Sigmoid colon (tissue), 7 donors: ENCODE measurements around the gene PLOD2. TPM values are rescaled to one million over a fixed set of nuclear protein-coding genes. Genes with fewer than 3 reads are reported as not detected.

Experiments
- DNase-seq: peaks from one replicate; pipeline ENCODE4 v3.0.0-alpha.2; 2019
- H3K27ac ChIP-seq, 4 donors: fragments of 200-600 bp; sonication (generic); one replicate each; pipeline ENCODE4 v1.5.1; 2016 to 2019; ENCODE audit warnings: mild to moderate bottlenecking in 1 of 4
- H3K27me3 ChIP-seq, 3 donors: fragments of 200-600 bp; sonication (generic); one replicate each; pipeline ENCODE4 v1.5.1; 2019; ENCODE audit warnings: mild to moderate bottlenecking in 1 of 3
- H3K36me3 ChIP-seq, 4 donors: fragments of 200-600 bp; sonication (generic); one replicate each; pipeline ENCODE4 v1.5.1; 2016 to 2019
- H3K4me1 ChIP-seq, 4 donors: fragments of 200-600 bp; sonication (generic); one replicate each; pipeline ENCODE4 v1.5.1; 2017 to 2019
- H3K4me3 ChIP-seq, 4 donors: fragments of 200-600 bp; sonication (generic); one replicate each; pipeline ENCODE4 v1.5.1; 2017 to 2019; ENCODE audit warnings: mild to moderate bottlenecking in 2 of 4, moderate library complexity in 1 of 4
- H3K9me3 ChIP-seq, 4 donors: fragments of 200-600 bp in 3 of 4; sonication (generic) in 3 of 4; one replicate each; pipeline versions ENCODE4 v1.5.1 to v1.6.1; 2013 to 2019
- EP300 ChIP-seq, 4 donors: sonication (generic); formaldehyde crosslinking; IDR thresholded peaks; one replicate each; pipeline ENCODE4 v1.6.1; 2017; ENCODE audit warnings: antibody characterized with exemption in 4 of 4
- POLR2A ChIP-seq, 2 donors: fragments of 450-650 bp; IDR thresholded peaks; one replicate each; pipeline ENCODE4 v1.6.1; 2016; ENCODE audit warnings: antibody characterized with exemption in 2 of 2, mild to moderate bottlenecking in 2 of 2, moderate library complexity in 2 of 2
- POLR2AphosphoS5 ChIP-seq, 4 donors: sonication (generic); formaldehyde crosslinking; IDR thresholded peaks; one replicate each; pipeline ENCODE4 v1.6.1; 2017; ENCODE audit warnings: antibody characterized with exemption in 4 of 4
- WGBS, 2 donors: extraction: QIAGEN DNeasy Blood & Tissue Kit; methylation state at CpG; one replicate each; pipeline ENCODE4 v1.1.7; 2013; 5-methylcytosine and 5-hydroxymethylcytosine counted together
- intact Hi-C: fragments of 100-400 bp; cut with DNase I; formaldehyde crosslinking; loops from one replicate; pipeline ENCODE4 v1.15.1; 2023
- polyA plus RNA-seq, 3 donors: library from polyadenylated mRNA; stranded (reverse); fragments of 200-250 nt; gene quantifications; one replicate each; pipeline ENCODE4 v1.2.3, GENCODE V29; 2013
- total RNA-seq, 4 donors: library from RNA; depleted of rRNA; stranded (reverse); fragments of >200 nt; gene quantifications; one replicate each; pipeline ENCODE4 v1.1.0, GENCODE V29; 2016
- TF ChIP-seq, protein P1 (sequence below), 4 experiments: fragments of 450-650 bp in 3 of 4; fragments of 200-600 bp in 1 of 4; IDR thresholded peaks; one replicate each; pipeline ENCODE4 v1.5.1; 2016 to 2019; ENCODE audit warnings: antibody characterized with exemption in 4 of 4, mild to moderate bottlenecking in 3 of 4, moderate library complexity in 2 of 4
- donor health status: healthy with polysubstance abuse.
- donor health status: Bipolar disorder and iron deficiency.
- donor health status: healthy.

The PLOD2 gene
- total and polyA plus RNA-seq, 7 donors: 13.6 to 79.9 (median 63.3) TPM

DNA sequence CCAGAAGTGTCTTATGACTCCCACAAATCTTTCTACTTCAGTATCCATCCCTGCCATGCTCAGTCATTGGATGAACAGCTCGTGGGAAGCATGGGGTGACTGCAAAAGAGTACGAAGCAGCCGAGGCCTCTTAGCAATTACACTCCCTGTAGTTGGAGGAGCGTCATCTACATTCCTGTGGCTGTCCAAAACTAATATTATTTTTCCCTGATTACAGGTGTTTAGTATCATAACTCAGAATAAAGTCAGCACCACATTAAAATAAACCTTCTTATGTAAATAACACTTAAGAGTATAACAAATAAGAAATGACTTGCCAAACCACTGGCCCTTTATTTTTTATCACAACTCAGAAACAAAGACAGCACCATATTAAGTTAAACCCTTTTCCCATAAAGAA, 141.5 kb downstream of the PLOD2 start:
- H3K36me3 ChIP-seq: no peaks in the 10 kb centered on the region
- no peaks in the 10 kb centered on the region for H3K9me3 ChIP-seq
- no peak overlapping the region for H3K4me3 ChIP-seq
- TF ChIP-seq POLR2A (IDR thresholded peaks at IDR 0.05) (no peak), POLR2AphosphoS5 (IDR thresholded peaks at IDR 0.05) (no peak), EP300 (IDR thresholded peaks at IDR 0.05) (no peak)
- TF ChIP-seq, protein P1, sequence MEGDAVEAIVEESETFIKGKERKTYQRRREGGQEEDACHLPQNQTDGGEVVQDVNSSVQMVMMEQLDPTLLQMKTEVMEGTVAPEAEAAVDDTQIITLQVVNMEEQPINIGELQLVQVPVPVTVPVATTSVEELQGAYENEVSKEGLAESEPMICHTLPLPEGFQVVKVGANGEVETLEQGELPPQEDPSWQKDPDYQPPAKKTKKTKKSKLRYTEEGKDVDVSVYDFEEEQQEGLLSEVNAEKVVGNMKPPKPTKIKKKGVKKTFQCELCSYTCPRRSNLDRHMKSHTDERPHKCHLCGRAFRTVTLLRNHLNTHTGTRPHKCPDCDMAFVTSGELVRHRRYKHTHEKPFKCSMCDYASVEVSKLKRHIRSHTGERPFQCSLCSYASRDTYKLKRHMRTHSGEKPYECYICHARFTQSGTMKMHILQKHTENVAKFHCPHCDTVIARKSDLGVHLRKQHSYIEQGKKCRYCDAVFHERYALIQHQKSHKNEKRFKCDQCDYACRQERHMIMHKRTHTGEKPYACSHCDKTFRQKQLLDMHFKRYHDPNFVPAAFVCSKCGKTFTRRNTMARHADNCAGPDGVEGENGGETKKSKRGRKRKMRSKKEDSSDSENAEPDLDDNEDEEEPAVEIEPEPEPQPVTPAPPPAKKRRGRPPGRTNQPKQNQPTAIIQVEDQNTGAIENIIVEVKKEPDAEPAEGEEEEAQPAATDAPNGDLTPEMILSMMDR (IDR thresholded peaks at IDR 0.05): no peak
- intact Hi-C loops: no loop called here
- DNase-seq: no peak
- no peaks in the 10 kb centered on the region for H3K27me3 ChIP-seq
- WGBS, 2 donors: 37 to 71% methylated on average over 4 of the region's 4 CpGs
- no peaks in the 10 kb centered on the region for H3K4me1 ChIP-seq
- H3K27ac ChIP-seq: no peak overlapping the region

Other genes with a start within 250 kb of the PLOD2 start
- 10 to 100 TPM; 53.5 to 67.4 (median 56.1) TPM for gene PLSCR4, start 89.9 kb upstream of the PLOD2 start, total RNA-seq
- gene PLSCR4, start 89.9 kb upstream of the PLOD2 start, polyA plus RNA-seq: 10 to 100 TPM; 17.5 to 32.4 (median 29.8) TPM